ENCODE data around the gene SHISA6. TPM values are rescaled to one million over a fixed set of nuclear protein-coding genes. Genes with fewer than 3 reads are reported as not detected.

Gene SHISA6
- total and polyA plus RNA-seq, 7 donors = 0.22 to 1.8 (median 0.40) TPM

- H3K27me3 ChIP-seq (ENCODE audit: insufficient read depth in 3 of 3, low read length in 2 of 3) = no peaks in the 10 kb centered on the region
- H3K36me3 ChIP-seq (ENCODE audit: insufficient read depth in 1 of 2, low read depth in 1 of 2) = no peaks in the 10 kb centered on the region
- no peak for TF ChIP-seq CTCF (IDR thresholded peaks at IDR 0.05)
- intact Hi-C loops (cut with DNase I) = no loop called here
- no peak overlapping the region for H3K27ac ChIP-seq
- WGBS, 3 donors = 40 to 45% (median 41%) methylated on average over 3 of the region's 3 CpGs
- no peak overlapping the region for H3K4me3 ChIP-seq
- no peaks in the 10 kb centered on the region for H3K4me1 ChIP-seq
- ATAC-seq = no peak
- H3K9me3 ChIP-seq = no peaks in the 10 kb centered on the region
- no peak for DNase-seq
These were observed 108.1 kb downstream of the SHISA6 start for GRCh38 chr17:11349106-11349505.

GRCh38 chr17:11351479-11351878 lies 110.5 kb downstream of the SHISA6 start:
- no peaks in the 10 kb centered on the region for H3K9me3 ChIP-seq
- H3K27me3 ChIP-seq (ENCODE audit: insufficient read depth in 3 of 3, low read length in 2 of 3) = peaks cover 0 to 3% (median 0%) of the 10 kb centered on the region in 3 donors
- intact Hi-C loops (cut with DNase I) = no loop called here
- WGBS, 3 donors = 87 to 89% (median 87%) methylated on average over 2 of the region's 2 CpGs
- DNase-seq (no peak), ATAC-seq (no peak)
- no peaks in the 10 kb centered on the region for H3K4me1 ChIP-seq
- TF ChIP-seq CTCF (IDR thresholded peaks at IDR 0.05) = no peak
- H3K36me3 ChIP-seq (ENCODE audit: insufficient read depth in 1 of 2, low read depth in 1 of 2) = no peaks in the 10 kb centered on the region
- H3K27ac ChIP-seq = no peak overlapping the region
- H3K4me3 ChIP-seq = no peak overlapping the region

GRCh38 chr17:11353601-11354000 lies 112.6 kb downstream of the SHISA6 start:
- DNase-seq = no peak
- no peak overlapping the region for H3K4me3 ChIP-seq
- no peak overlapping the region for H3K27ac ChIP-seq
- H3K4me1 ChIP-seq = no peaks in the 10 kb centered on the region
- 64 to 68% (median 66%) methylated on average over 5 of the region's 5 CpGs for WGBS, 3 donors
- H3K27me3 ChIP-seq (ENCODE audit: insufficient read depth in 3 of 3, low read length in 2 of 3) = peaks cover 0 to 3% (median 0%) of the 10 kb centered on the region in 3 donors
- no peaks in the 10 kb centered on the region for H3K36me3 ChIP-seq (ENCODE audit: insufficient read depth in 1 of 2, low read depth in 1 of 2)
- intact Hi-C loops (cut with DNase I) = no loop called here
- H3K9me3 ChIP-seq = no peaks in the 10 kb centered on the region
- TF ChIP-seq CTCF (IDR thresholded peaks at IDR 0.05) = no peak
- ATAC-seq = no peak

- ATAC-seq (no peak), DNase-seq (no peak)
- Histone ChIP-seq H3K9me3 (no peaks in the 10 kb centered on the region), H3K27me3 (ENCODE audit: insufficient read depth in 3 of 3, low read length in 2 of 3) (peaks cover 0 to 3% (median 0%) of the 10 kb centered on the region in 3 donors), H3K36me3 (ENCODE audit: insufficient read depth in 1 of 2, low read depth in 1 of 2) (no peaks in the 10 kb centered on the region), H3K27ac (no peak overlapping the region), H3K4me3 (no peak overlapping the region), H3K4me1 (no peaks in the 10 kb centered on the region)
- intact Hi-C loops (cut with DNase I) = no loop called here
- TF ChIP-seq CTCF (IDR thresholded peaks at IDR 0.05) = no peak
- WGBS, 3 donors = 66 to 79% (median 76%) methylated on average over 2 of the region's 2 CpGs
These were observed 115.4 kb downstream of the SHISA6 start for GRCh38 chr17:11356371-11356770.

- Histone ChIP-seq H3K27me3 (ENCODE audit: insufficient read depth in 3 of 3, low read length in 2 of 3) (no peaks in the 10 kb centered on the region), H3K4me1 (no peaks in the 10 kb centered on the region), H3K27ac (no peak overlapping the region), H3K4me3 (no peak overlapping the region), H3K36me3 (ENCODE audit: insufficient read depth in 1 of 2, low read depth in 1 of 2) (no peaks in the 10 kb centered on the region), H3K9me3 (no peaks in the 10 kb centered on the region)
- no peak for ATAC-seq
- WGBS, 3 donors = 72 to 80% (median 75%) methylated on average over 5 of the region's 5 CpGs
- intact Hi-C loops (cut with DNase I) = no loop called here
- no peak for TF ChIP-seq CTCF (IDR thresholded peaks at IDR 0.05)
- DNase-seq = no peak
These were observed 122.6 kb downstream of the SHISA6 start for GRCh38 chr17:11363565-11364117.
